ENCODE data around the gene CPNE5. TPM values are rescaled to one million over a fixed set of nuclear protein-coding genes. Genes with fewer than 3 reads are reported as not detected.

The CPNE5 gene
- polyA plus RNA-seq, 1 of the 3 experiments (the other 2 are of a cell fraction) = 0.30 TPM

DNA sequence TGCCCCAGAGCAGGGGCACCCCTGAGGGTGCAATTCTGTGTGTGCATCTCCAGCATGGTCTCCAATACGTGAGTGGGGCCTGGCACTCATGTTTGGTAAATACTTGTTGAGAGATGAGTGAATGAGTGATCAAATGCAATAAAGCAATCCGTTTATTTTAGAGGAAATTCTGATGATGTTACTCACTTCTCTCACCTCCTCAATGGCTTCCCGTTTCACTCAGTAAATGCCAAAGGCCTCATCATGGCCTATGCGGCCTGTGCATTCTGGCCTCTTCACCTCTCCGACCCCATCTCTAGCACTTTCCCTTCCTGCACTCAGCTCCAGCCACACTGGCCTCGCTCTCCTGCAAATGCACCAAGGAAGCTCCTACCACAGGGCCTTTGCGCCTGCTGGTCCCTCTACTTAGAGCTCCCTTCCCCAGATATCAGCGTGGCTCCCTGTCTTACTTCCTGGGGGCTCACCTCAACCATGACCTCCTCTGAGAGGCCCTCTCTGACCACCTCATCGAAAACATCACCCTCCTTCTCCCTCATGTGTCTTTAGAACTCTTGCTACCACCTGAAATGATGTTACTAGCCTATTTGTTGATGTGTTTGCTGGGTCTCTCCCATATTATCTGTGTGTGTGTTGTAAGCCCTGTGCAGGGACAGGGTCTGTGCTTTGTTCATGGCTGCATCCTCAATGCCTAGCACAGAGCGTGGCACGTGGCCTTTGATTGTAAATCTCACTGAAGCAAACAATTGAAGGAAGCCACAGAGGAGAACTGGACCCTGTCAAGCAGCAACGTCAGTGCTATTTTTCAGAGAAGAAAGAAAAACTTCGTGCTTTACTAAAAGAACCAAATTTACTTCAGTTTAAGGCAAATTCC lies 99.1 kb downstream of the CPNE5 start:
- WGBS (ENCODE audit: low lambda C conversion rate) = 74% methylated on average over 13 of the region's 13 CpGs
- no peaks in the 10 kb centered on the region for H3K79me2 ChIP-seq (ENCODE audit: insufficient read depth)
- H3K4me2 ChIP-seq = no peak overlapping the region
- H3K9me2 ChIP-seq = no peaks in the 10 kb centered on the region
- no peaks in the 10 kb centered on the region for H3K9me3 ChIP-seq
- H3K4me1 ChIP-seq (ENCODE audit: control insufficient read depth in 1 of 2, insufficient read depth in 2 of 2, low read depth in 1 of 2, low read length in 1 of 2) = peaks cover 0 to 8% of the 10 kb centered on the region in 2 experiments; a peak in 1 of 4 replicates
- H3K36me3 ChIP-seq (replicated peaks in 1 of 2; ENCODE audit: control insufficient read depth in 1 of 2, insufficient read depth in 2 of 2, low read length in 1 of 2) = no peaks in the 10 kb centered on the region
- no peak overlapping the region for H3K4me3 ChIP-seq (ENCODE audit: low read depth in 2 of 2, low read length in 1 of 2)
- no peaks in the 10 kb centered on the region for H4K20me1 ChIP-seq (ENCODE audit: insufficient read depth)
- H3K27me3 ChIP-seq (ENCODE audit: insufficient read depth) = no peaks in the 10 kb centered on the region
- TF ChIP-seq SIN3A (IDR thresholded peaks at IDR 0.05; ENCODE audit: borderline replicate concordance, low read depth, low read length) (no peak), EP300 (IDR thresholded peaks at IDR 0.05; ENCODE audit: borderline replicate concordance in 1 of 2, low read depth in 1 of 2, low read length in 1 of 2) (no peak), ELF1 (IDR thresholded peaks at IDR 0.05) (no peak), YY1 (IDR thresholded peaks at IDR 0.05; ENCODE audit: low read depth) (no peak), SMC3 (IDR thresholded peaks at IDR 0.05; ENCODE audit: low read depth, low read length) (no peak), FOSL2 (IDR thresholded peaks at IDR 0.05; ENCODE audit: borderline replicate concordance, low read depth) (no peak), NFIC (IDR thresholded peaks at IDR 0.05; ENCODE audit: borderline replicate concordance) (no peak), TAF1 (IDR thresholded peaks at IDR 0.05; ENCODE audit: borderline replicate concordance, low read depth, low read length) (no peak)
- TF ChIP-seq, protein P1, sequence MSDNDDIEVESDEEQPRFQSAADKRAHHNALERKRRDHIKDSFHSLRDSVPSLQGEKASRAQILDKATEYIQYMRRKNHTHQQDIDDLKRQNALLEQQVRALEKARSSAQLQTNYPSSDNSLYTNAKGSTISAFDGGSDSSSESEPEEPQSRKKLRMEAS (IDR thresholded peaks at IDR 0.05; ENCODE audit: low read depth) = no peak
- TF ChIP-seq, protein P2, sequence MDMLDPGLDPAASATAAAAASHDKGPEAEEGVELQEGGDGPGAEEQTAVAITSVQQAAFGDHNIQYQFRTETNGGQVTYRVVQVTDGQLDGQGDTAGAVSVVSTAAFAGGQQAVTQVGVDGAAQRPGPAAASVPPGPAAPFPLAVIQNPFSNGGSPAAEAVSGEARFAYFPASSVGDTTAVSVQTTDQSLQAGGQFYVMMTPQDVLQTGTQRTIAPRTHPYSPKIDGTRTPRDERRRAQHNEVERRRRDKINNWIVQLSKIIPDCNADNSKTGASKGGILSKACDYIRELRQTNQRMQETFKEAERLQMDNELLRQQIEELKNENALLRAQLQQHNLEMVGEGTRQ (IDR thresholded peaks at IDR 0.05; ENCODE audit: borderline replicate concordance, low read depth, low read length) = no peak
- TF ChIP-seq, protein P3, sequence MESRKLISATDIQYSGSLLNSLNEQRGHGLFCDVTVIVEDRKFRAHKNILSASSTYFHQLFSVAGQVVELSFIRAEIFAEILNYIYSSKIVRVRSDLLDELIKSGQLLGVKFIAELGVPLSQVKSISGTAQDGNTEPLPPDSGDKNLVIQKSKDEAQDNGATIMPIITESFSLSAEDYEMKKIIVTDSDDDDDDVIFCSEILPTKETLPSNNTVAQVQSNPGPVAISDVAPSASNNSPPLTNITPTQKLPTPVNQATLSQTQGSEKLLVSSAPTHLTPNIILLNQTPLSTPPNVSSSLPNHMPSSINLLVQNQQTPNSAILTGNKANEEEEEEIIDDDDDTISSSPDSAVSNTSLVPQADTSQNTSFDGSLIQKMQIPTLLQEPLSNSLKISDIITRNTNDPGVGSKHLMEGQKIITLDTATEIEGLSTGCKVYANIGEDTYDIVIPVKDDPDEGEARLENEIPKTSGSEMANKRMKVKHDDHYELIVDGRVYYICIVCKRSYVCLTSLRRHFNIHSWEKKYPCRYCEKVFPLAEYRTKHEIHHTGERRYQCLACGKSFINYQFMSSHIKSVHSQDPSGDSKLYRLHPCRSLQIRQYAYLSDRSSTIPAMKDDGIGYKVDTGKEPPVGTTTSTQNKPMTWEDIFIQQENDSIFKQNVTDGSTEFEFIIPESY (IDR thresholded peaks at IDR 0.05; ENCODE audit: borderline replicate concordance, low read depth) = no peak
- TF ChIP-seq, protein P4, sequence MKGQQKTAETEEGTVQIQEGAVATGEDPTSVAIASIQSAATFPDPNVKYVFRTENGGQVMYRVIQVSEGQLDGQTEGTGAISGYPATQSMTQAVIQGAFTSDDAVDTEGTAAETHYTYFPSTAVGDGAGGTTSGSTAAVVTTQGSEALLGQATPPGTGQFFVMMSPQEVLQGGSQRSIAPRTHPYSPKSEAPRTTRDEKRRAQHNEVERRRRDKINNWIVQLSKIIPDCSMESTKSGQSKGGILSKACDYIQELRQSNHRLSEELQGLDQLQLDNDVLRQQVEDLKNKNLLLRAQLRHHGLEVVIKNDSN (IDR thresholded peaks at IDR 0.05; ENCODE audit: borderline replicate concordance, low read depth) = no peak
- no peaks in the 10 kb centered on the region for H3F3A ChIP-seq (replicated peaks; ENCODE audit: insufficient read depth)
- no peak for DNase-seq
- no peak overlapping the region for H2AFZ ChIP-seq (ENCODE audit: low read depth)
- no peak overlapping the region for H3K27ac ChIP-seq (ENCODE audit: low read depth in 2 of 2, low read length in 1 of 2)
- ChIA-PET POLR2A (no interaction called here), CTCF (interaction anchor here (0.9 to 1.6 kb wide), 2 partner anchors 11 to 26 kb away, joined by 3 to 4 read pairs; no protein-coding TSS in a partner anchor)
- no peak overlapping the region for H3K9ac ChIP-seq
